Esophagus muscularis mucosa (tissue), 3 donors: ENCODE results near the gene DIPK1A.

ENCODE experiments used
- CTCF ChIP-seq, 3 experiments: fragments of 200-600 bp in 2 of 3; fragments of 450-650 bp in 1 of 3; sonication (generic) in 2 of 3; IDR thresholded peaks; one replicate each; pipeline ENCODE4 v1.5.1; 2017 to 2019; ENCODE audit warnings: antibody characterized with exemption in 3 of 3, mild to moderate bottlenecking in 2 of 3, moderate library complexity in 1 of 3
- POLR2AphosphoS5 ChIP-seq, 2 donors: sonication (generic); formaldehyde crosslinking; IDR thresholded peaks; one replicate each; pipeline ENCODE4 v1.6.1; 2017; ENCODE audit warnings: antibody characterized with exemption in 2 of 2

- TF ChIP-seq CTCF (IDR thresholded peaks at IDR 0.05) (no peak), POLR2AphosphoS5 (IDR thresholded peaks at IDR 0.05) (no peak)
Observed at GRCh38 chr1:92992054-92992453, 30.8 kb upstream of the DIPK1A start.
